ENCODE data around the gene URAD.

URAD gene

DNA sequence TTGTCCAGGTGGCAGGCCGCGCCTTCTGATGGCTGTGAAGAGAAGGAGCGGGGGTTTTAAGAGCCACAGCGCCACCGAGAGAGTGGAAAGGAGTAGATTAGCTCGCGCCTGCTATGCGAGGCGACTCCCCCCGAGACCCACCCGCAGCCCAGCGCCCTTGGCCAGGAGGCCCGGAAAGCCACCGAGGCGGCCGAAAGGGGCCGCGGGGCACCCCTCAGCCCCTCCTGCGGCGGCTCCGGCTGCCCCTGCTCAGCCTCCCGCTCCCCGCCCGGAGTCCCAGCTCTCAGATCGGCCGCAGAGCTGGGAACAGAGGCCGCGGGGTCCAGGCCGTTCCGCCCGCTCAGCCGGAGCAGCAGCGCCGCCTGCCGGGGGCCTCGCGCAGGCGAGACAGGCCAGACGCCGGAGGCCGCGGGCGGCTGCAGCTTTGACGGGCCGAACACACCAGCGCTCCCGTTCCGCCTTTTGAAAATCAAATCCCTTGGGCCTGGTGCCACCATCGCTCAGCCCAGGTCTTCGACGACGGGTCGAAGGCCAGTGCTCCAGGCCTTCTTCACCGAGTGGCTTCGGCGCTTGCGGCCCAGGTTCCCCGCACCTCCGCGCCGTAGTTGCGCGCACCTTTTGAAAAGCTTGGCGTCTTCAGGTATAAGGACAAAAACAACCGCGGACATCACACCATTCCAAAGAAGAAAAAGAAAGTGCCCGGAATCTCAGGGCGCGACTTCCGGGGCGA is 34.7 kb downstream of the URAD start:
- peak; percentile 66 for DNase-seq

DNA sequence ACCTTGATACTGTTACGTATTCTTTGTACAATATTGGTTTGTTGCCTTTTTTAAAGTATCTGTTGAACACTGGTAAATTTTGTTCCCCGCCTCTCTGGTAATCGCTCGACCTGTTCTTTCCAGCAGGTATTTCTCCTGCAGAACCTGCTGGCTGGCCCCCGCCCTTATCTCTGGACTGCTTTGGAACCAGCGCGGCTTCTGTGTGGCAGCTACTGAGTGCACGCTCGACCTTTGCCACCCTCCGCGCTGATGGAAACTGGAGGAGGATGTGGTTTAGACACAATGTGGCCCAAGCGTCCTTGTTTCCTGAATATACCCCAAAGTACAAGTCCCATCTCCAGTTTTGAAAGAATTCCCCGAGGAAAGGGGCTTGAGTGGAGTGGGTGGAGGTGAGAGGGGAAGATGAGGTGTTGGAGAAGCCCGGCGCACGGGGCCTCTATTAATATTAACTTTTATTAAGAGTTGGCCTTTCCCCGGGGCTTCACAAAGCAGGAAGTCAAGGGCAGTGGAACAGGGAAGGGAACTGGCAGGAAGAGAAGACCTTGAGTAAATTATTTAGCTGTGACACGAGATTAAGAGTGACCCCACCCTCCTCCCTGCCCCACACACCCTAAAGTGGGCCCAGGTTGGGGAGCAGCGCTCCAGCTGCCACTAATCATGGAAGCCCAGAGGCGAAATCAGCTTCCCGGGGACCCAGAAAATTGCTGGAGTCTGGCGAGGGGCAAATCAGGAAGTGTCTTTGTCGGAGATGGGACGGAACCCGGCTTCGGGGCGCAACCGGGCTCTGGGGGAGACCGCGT is 35.4 kb downstream of the URAD start:
- DNase-seq = no peak

DNA sequence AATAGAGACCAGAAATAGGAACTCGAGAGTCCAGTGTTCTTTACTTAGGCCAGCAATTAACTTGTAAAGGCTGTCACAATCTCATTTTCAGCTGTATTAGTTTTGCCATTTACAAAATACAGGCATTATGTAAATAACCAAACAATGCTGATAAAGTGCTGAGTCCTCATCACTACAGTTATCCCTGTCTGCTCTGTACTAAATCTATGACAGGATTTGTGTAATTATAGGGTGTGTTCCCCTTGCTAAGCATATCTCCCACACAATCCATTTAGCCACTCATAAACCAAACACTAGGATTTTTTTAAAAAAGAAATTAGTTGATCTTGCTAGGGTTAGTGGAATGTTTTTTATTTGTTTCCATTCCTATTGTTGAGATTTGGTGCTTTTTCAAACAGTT is 45.5 kb downstream of the URAD start:
- DNase-seq = peak; percentile 46

DNA sequence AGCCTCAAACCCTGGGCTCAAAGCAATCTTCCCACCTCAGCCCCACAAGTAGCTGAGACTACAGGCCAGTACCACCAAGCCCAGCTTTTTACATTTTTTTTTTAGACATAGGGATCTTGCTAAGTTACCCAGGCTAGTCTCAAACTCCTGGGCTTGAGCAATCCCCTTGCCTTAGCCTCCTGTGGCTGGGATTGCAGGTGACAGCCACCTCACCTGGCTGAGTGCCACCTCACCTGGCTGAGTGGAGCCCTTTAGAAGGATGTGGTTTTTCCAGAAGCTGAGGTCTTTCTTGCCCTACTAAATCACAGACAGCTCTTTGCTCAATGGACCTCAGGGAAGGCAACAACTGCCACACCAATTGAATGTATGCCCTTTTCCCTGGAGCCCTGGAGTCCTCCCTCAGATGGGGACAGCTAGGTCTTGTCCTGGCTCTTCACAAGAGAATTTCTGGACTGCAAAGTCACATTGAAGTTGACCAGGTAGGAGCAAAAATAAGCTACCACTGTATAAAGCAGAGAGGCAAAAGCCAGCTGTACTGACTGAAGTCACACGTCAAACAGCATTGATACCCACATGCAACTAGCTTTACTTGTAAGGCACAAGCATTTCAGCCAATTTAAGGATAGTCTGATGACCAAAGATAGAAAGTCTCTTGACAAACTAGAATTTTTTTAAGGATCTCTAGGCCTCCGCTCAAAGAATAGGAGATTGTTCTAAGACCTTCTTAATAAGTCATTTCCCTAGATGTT is 54.7 kb downstream of the URAD start:
- DNase-seq = no peak

DNA sequence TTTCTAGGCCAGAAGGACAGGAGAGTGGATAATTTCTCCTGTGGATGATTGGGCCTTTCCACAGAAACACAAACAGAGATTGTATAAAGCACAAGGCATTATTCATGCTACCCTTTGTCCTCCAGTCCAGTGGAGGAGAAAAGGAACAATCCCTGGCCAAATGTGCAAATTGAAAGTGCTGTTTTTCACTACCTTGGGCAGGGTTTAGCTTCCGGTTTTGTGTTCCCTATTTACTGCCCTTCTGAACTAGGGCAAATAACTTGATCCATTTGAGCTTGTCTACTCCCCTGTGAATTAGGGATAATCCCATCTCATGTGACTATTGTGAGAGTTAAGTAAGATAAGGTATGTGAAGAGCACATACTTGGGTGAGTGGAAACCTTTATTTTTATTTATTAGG is 55.4 kb downstream of the URAD start:
- DNase-seq = no peak

DNA sequence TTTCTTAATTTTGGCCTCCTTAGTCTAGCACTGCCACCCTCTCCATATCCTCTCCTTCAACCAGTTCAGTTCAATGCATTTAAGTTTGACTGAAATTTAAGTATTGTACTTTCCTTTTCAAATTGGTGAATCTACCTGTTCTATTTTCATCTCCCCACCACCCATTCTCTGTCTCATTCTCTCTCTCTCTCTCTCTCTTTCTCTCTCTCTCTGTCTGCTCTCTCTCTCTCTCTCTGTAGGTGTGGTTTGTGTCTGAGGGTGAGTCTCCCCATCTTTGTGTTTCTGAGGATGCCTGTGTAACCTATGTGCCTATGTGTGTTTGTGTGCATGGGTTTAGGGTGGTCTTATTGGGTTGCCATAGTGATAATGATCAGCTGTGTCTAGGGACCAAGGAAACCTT is 58.6 kb downstream of the URAD start:
- DNase-seq = no peak

DNA sequence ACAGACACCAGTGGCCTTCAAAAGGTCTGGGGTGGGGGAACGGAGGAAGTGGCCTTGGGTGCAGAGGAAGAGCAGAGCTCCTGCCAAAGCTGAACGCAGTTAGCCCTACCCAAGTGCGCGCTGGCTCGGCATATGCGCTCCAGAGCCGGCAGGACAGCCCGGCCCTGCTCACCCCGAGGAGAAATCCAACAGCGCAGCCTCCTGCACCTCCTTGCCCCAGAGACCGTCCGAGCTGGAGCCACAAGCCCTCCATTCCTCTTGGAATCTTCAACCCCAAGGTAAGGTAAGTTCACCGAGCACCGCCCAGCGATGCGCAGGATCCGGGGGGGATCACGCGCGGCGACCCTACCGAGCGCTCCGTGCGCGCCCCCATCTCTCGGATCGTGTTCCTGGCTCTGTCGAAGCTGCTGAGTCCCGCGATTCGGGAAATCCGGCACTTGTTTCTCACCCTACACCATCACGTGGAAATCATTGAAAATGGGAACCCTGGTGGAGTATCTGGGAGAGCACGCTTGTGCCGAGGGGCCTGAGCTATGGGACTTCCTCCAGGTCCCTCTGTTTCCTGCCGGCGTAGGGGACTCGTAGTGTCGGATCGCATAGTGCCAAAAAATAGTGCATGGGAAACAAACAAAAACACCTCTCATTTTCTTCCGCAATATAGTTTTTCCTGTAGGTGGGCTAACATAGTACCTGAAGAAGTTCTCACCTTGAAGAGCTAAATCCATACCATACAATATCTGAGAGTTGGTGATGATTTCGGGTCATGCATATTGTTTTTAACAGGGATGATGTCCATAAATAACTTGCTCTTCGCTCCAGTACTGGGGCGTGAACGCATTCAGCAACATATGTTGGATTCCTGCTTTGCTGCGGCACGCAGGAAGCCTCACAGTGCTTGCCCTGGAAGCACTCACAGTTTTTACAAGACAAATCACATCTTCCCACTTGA is 59.4 kb downstream of the URAD start:
- DNase-seq = no peak

DNA sequence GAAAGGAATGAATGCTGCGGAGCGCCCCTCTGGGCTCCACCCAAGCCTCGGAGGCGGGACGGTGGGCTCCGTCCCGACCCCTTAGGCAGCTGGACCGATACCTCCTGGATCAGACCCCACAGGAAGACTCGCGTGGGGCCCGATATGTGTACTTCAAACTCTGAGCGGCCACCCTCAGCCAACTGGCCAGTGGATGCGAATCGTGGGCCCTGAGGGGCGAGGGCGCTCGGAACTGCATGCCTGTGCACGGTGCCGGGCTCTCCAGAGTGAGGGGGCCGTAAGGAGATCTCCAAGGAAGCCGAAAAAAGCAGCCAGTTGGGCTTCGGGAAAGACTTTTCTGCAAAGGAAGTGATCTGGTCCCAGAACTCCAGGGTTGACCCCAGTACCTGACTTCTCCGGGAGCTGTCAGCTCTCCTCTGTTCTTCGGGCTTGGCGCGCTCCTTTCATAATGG is 60.1 kb downstream of the URAD start:
- no peak for DNase-seq

Measured in COR-L47 (cell line).